Measurements from ENCODE around the gene FRMD8. TPM values are rescaled to one million over a fixed set of nuclear protein-coding genes. Genes with fewer than 3 reads are reported as not detected.

Gene FRMD8
- total and polyA plus RNA-seq, 2 of the 8 experiments (the other 6 are each of a cell fraction or from before 2014, with no cell fraction given) = 15.0 to 19.2 TPM

- H3K56ac ChIP-seq (replicated peaks; ENCODE audit: insufficient read length, low read depth, low read length) = no peak overlapping the region
- no peak overlapping the region for H2BK12ac ChIP-seq (ENCODE audit: low read depth, low read length)
- no peaks in the 10 kb centered on the region; a peak in 1 of 7 replicates for H3K4me1 ChIP-seq (replicated peaks in 1 of 4; ENCODE audit: control insufficient read depth in 3 of 4, insufficient read depth in 4 of 4, low read length in 3 of 4)
- no peak overlapping the region for H4K5ac ChIP-seq (ENCODE audit: insufficient read length, low read depth, low read length)
- ChIA-PET CTCF (ENCODE audit: partially characterized antibody) (interaction anchor here (0.6 to 7.8 kb wide), 5 partner anchors 11 to 73 kb away, joined by 3 to 69 read pairs (median 4); no protein-coding TSS in a partner anchor), POLR2A (ENCODE audit: partially characterized antibody) (interaction anchor here (2.9 to 5.4 kb wide), 3 partner anchors 10 to 96 kb away, joined by 11 to 23 read pairs (median 15); partner anchors contain the start of gene MALAT1)
- no peak overlapping the region for H2BK20ac ChIP-seq (ENCODE audit: low read length)
- peaks cover 0 to 7% (median 0%) of the 10 kb centered on the region in 4 experiments; a peak in 5 of 8 replicates for H3K36me3 ChIP-seq (ENCODE audit: control insufficient read depth in 2 of 4, insufficient read depth in 4 of 4, low read length in 3 of 4)
- no peak overlapping the region for H2BK5ac ChIP-seq (ENCODE audit: low read depth, low read length)
- H3K79me2 ChIP-seq (ENCODE audit: control insufficient read depth in 1 of 2, insufficient read depth in 2 of 2, low read length in 2 of 2) = no peaks in the 10 kb centered on the region
- H3K4ac ChIP-seq (replicated peaks; ENCODE audit: insufficient read length, low read depth, low read length) = no peak overlapping the region
- H4K8ac ChIP-seq (ENCODE audit: extremely low read depth, insufficient read depth, low read length) = no peak overlapping the region
- no peak overlapping the region for H2BK15ac ChIP-seq (ENCODE audit: low read length)
- H3K4me3 ChIP-seq (ENCODE audit: extremely low read depth in 1 of 4, insufficient read depth in 2 of 4, low read depth in 3 of 4, low read length in 4 of 4) = no peak overlapping the region
- no peak overlapping the region for H3K23ac ChIP-seq (ENCODE audit: insufficient read length)
- no peak overlapping the region for H4K91ac ChIP-seq (replicated peaks; ENCODE audit: insufficient read length, low read length)
- H3K9me3 ChIP-seq (ENCODE audit: insufficient read depth in 2 of 2, low read depth in 1 of 2, low read length in 1 of 2) = no peaks in the 10 kb centered on the region
- peaks cover 0 to 6% of the 10 kb centered on the region in 2 experiments for H4K20me1 ChIP-seq (replicated peaks in 1 of 2; ENCODE audit: control insufficient read depth in 1 of 2, insufficient read depth in 2 of 2, low read length in 2 of 2)
- H2AK5ac ChIP-seq (ENCODE audit: low read depth, low read length) = no peak overlapping the region
- H3K23me2 ChIP-seq (ENCODE audit: low read depth, low read length) = no peaks in the 10 kb centered on the region
- no peak overlapping the region for H2AFZ ChIP-seq (ENCODE audit: low read length)
- H3K27ac ChIP-seq (ENCODE audit: low read depth, low read length) = no peak overlapping the region
- H3K27me3 ChIP-seq (replicated peaks in 1 of 4; ENCODE audit: control insufficient read depth in 3 of 4, extremely low read depth in 1 of 4, insufficient read depth in 3 of 4, low read length in 3 of 4) = no peaks in the 10 kb centered on the region
- no peak overlapping the region for H3K4me2 ChIP-seq (ENCODE audit: insufficient read depth in 1 of 2, low read depth in 2 of 2, low read length in 2 of 2)
- 0 out of 2 replicates have a peak, but pooled peaks cover 2% of the 10 kb centered on the region for H3K79me1 ChIP-seq (ENCODE audit: low read depth, low read length)
- FAIRE-seq (no peak), DNase-seq (ENCODE audit: low read depth in 1 of 2, low spot score in 2 of 2) (no peak)
- WGBS, 2 experiments (ENCODE audit: extremely low coverage in 1 of 2, insufficient coverage in 1 of 2, insufficient read length in 1 of 2, insufficient replicate concordance in 2 of 2, low coverage in 1 of 2, low lambda C conversion rate in 2 of 2, missing lambda C conversion rate in 1 of 2) = 93% methylated on average over 9 of the region's 10 CpGs; no CpG with 5 or more reads in 1 of the 2 experiments
- no peak overlapping the region for H2BK120ac ChIP-seq (replicated peaks; ENCODE audit: low read depth, low read length)
- H3K9ac ChIP-seq (replicated peaks in 1 of 4; ENCODE audit: extremely low read depth in 1 of 4, low read depth in 3 of 4, low read length in 3 of 4) = no peak overlapping the region
- no peak overlapping the region for H3K14ac ChIP-seq (ENCODE audit: insufficient read length)
- no peak overlapping the region for H3K18ac ChIP-seq (ENCODE audit: extremely low read depth, low read length)
- TF ChIP-seq NANOG (IDR thresholded peaks at IDR 0.05; ENCODE audit: insufficient read depth, low read depth, low read length, poor library complexity, severe bottlenecking) = no peak
Observed at GRCh38 chr11:65401803-65402248, 15.4 kb downstream of the FRMD8 start.

All from H1 (cell line).